ENCODE measurements around the gene TBCK. TPM values are rescaled to one million over a fixed set of nuclear protein-coding genes. Genes with fewer than 3 reads are reported as not detected.

TBCK gene
- polyA plus RNA-seq, 1 donor (not counting 4 experiments of a cell fraction or from before 2014, with no cell fraction given), result 19.3 TPM

DNA sequence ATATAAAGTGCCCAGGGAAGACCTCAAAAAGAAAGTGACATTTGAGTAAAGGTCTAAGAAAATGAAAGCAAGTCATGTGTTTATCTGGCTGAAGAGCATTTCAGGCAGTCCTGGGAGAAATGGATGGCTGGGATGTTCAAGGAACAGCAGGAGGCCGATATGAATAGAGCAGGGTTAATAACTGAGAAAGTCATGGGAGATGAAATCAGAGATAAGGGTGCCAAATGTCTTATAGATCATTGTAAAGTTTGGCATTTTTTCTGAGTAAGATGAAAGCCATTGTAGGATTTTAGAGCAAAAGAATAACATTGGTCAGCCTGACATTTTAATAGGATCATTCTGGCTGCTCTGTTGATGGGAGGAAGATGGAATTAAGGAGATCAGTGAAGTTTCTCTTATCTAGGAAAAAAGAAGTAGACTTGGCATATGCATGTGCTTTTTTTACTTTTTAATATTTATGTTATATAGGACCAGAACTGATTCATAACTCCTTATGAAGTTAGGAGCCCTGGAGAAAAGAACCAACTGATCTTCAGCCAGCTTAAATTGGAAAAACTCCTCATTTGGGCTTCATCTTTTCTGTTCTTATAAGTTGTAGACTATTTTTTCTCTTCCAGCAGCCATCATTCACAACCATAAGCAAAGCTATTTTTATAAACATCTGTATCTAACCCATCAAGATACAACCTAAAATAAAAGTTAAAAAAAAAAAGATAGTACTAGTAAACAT is 18.9 kb upstream of the TBCK start:
- no peak overlapping the region for H2AFZ ChIP-seq (ENCODE audit: control insufficient read depth, low read length)
- peaks cover 10% of the 10 kb centered on the region for H3K79me2 ChIP-seq (ENCODE audit: control insufficient read depth, insufficient read depth, low read length)
- no peak overlapping the region for H3K27ac ChIP-seq (ENCODE audit: control insufficient read depth, insufficient read depth, low read length)
- no peak for FAIRE-seq
- H3K4me3 ChIP-seq (ENCODE audit: control insufficient read depth in 2 of 3, extremely low read depth in 1 of 3, insufficient read depth in 2 of 3, low read depth in 1 of 3, low read length in 3 of 3), result no peak overlapping the region
- H3K4me2 ChIP-seq (ENCODE audit: control insufficient read depth, extremely low read depth, insufficient read depth, low read depth, low read length), result no peak overlapping the region
- no peaks in the 10 kb centered on the region for H3K9me1 ChIP-seq (ENCODE audit: control insufficient read depth, extremely low read depth, insufficient read depth, low read length)
- no peak for DNase-seq (ENCODE audit: low read depth, low spot score)
- peaks cover 8 to 15% of the 10 kb centered on the region in 2 experiments for H3K36me3 ChIP-seq (ENCODE audit: control insufficient read depth in 2 of 2, extremely low read depth in 1 of 2, insufficient read depth in 2 of 2, low read length in 2 of 2)
- H3K4me1 ChIP-seq (ENCODE audit: control insufficient read depth, extremely low read depth, insufficient read depth, low read length), result no peaks in the 10 kb centered on the region
- no peaks in the 10 kb centered on the region for H3K27me3 ChIP-seq (ENCODE audit: control insufficient read depth, extremely low read depth, insufficient read depth, low read length)
- no peak overlapping the region for H3K9ac ChIP-seq (ENCODE audit: control insufficient read depth, extremely low read depth, insufficient read depth, low read length)
- TF ChIP-seq, protein P1, sequence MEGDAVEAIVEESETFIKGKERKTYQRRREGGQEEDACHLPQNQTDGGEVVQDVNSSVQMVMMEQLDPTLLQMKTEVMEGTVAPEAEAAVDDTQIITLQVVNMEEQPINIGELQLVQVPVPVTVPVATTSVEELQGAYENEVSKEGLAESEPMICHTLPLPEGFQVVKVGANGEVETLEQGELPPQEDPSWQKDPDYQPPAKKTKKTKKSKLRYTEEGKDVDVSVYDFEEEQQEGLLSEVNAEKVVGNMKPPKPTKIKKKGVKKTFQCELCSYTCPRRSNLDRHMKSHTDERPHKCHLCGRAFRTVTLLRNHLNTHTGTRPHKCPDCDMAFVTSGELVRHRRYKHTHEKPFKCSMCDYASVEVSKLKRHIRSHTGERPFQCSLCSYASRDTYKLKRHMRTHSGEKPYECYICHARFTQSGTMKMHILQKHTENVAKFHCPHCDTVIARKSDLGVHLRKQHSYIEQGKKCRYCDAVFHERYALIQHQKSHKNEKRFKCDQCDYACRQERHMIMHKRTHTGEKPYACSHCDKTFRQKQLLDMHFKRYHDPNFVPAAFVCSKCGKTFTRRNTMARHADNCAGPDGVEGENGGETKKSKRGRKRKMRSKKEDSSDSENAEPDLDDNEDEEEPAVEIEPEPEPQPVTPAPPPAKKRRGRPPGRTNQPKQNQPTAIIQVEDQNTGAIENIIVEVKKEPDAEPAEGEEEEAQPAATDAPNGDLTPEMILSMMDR (optimal IDR thresholded peaks at IDR 0.05 in 1 of 3, IDR thresholded peaks at IDR 0.05 in 1 of 3, conservative IDR thresholded peaks at IDR 0.05 in 1 of 3; ENCODE audit: extremely low read depth in 1 of 3, insufficient read depth in 2 of 3, low read length in 3 of 3), result no peak
- no peak for TF ChIP-seq EZH2 (IDR thresholded peaks at IDR 0.05; ENCODE audit: low read length)
- H4K20me1 ChIP-seq (ENCODE audit: control insufficient read depth, extremely low read depth, insufficient read depth, low read length), result no peaks in the 10 kb centered on the region
- no peaks in the 10 kb centered on the region for H3K9me3 ChIP-seq (ENCODE audit: control insufficient read depth, low read depth, low read length)
- dilution Hi-C loops (cut with MboI; ENCODE audit: extremely low pct_ligation_motif_present, low sequenced_read_pairs), result no loop called here

DNA sequence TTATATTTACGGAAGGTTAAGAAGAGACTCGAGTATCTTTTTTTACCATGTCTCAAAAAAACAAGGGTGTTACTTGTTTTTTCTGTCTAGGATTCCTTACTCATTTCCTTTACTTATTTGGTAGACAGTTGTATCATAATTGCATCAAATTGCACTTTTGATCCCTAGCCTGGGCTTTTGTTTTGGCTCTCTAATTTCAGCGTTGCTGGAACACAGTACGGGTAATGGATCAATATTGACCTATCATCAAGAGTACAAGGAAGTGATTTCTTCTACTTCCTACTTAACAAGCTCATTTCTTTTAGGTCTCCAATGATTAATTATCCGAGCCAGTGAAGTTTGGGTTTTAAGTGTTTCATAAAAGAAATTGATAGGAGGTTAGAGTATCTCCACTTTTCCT is 17.2 kb upstream of the TBCK start:
- no peak overlapping the region for H2AFZ ChIP-seq (ENCODE audit: control insufficient read depth, low read length)
- no peaks in the 10 kb centered on the region for H3K4me1 ChIP-seq (ENCODE audit: control insufficient read depth, extremely low read depth, insufficient read depth, low read length)
- peaks cover 12% of the 10 kb centered on the region in 2 experiments for H3K36me3 ChIP-seq (ENCODE audit: control insufficient read depth in 2 of 2, extremely low read depth in 1 of 2, insufficient read depth in 2 of 2, low read length in 2 of 2)
- H3K9me1 ChIP-seq (ENCODE audit: control insufficient read depth, extremely low read depth, insufficient read depth, low read length), result no peaks in the 10 kb centered on the region
- no peaks in the 10 kb centered on the region for H3K27me3 ChIP-seq (ENCODE audit: control insufficient read depth, extremely low read depth, insufficient read depth, low read length)
- peaks cover 2% of the 10 kb centered on the region for H3K79me2 ChIP-seq (ENCODE audit: control insufficient read depth, insufficient read depth, low read length)
- no peaks in the 10 kb centered on the region for H3K9me3 ChIP-seq (ENCODE audit: control insufficient read depth, low read depth, low read length)
- H3K4me3 ChIP-seq (ENCODE audit: control insufficient read depth in 2 of 3, extremely low read depth in 1 of 3, insufficient read depth in 2 of 3, low read depth in 1 of 3, low read length in 3 of 3), result no peak overlapping the region
- no peak overlapping the region for H3K4me2 ChIP-seq (ENCODE audit: control insufficient read depth, extremely low read depth, insufficient read depth, low read depth, low read length)
- H3K27ac ChIP-seq (ENCODE audit: control insufficient read depth, insufficient read depth, low read length), result no peak overlapping the region
- H4K20me1 ChIP-seq (ENCODE audit: control insufficient read depth, extremely low read depth, insufficient read depth, low read length), result no peaks in the 10 kb centered on the region
- dilution Hi-C loops (cut with MboI; ENCODE audit: extremely low pct_ligation_motif_present, low sequenced_read_pairs), result no loop called here
- H3K9ac ChIP-seq (ENCODE audit: control insufficient read depth, extremely low read depth, insufficient read depth, low read length), result no peak overlapping the region
- TF ChIP-seq, protein P1 (optimal IDR thresholded peaks at IDR 0.05 in 1 of 3, IDR thresholded peaks at IDR 0.05 in 1 of 3, conservative IDR thresholded peaks at IDR 0.05 in 1 of 3; ENCODE audit: extremely low read depth in 1 of 3, insufficient read depth in 2 of 3, low read length in 3 of 3), result no peak
- TF ChIP-seq EZH2 (IDR thresholded peaks at IDR 0.05; ENCODE audit: low read length), result no peak
- DNase-seq (ENCODE audit: low read depth, low spot score) (no peak), FAIRE-seq (no peak)
